GM23338 (cell line): ENCODE results near the gene CTXN3. TPM values are rescaled to one million over a fixed set of nuclear protein-coding genes. Genes with fewer than 3 reads are reported as not detected.
A peak's percentile ranks its signal among the peaks of the same experiment; 100 is the strongest.

Source experiments
- ATAC-seq: fragments of 200-7000 bp; cut with Tn5 transposase; 3 replicates; pipeline ENCODE4 v1.9.1; 2020
- DNase-seq: peaks from one replicate; pipeline ENCODE4 v3.0.0-alpha.2; 2015; ENCODE audit warnings: low spot score
- H2AFZ ChIP-seq: fragments of 200-600 bp; sonication (generic); 2 replicates; pipeline ENCODE4 v1.8.0; 2016; ENCODE audit warnings: antibody characterized with exemption, mild to moderate bottlenecking, moderate library complexity
- H3F3A ChIP-seq: fragments of 200-600 bp; sonication (generic); replicated peaks from 2 replicates; pipeline ENCODE4 v1.8.0; 2017; ENCODE audit warnings: antibody characterized with exemption, mixed run types, low read depth
- H3K27ac ChIP-seq: fragments of 200-600 bp; sonication (generic); 2 replicates; pipeline ENCODE4 v1.6.1; 2016; ENCODE audit warnings: low read depth
- H3K27me3 ChIP-seq: fragments of 200-600 bp; sonication (generic); 2 replicates; pipeline ENCODE4 v1.8.0; 2016; ENCODE audit warnings: mild to moderate bottlenecking, mixed run types, moderate library complexity; ENCODE audit not compliant: insufficient read depth
- H3K36me3 ChIP-seq: fragments of 200-600 bp; sonication (generic); 2 replicates; pipeline ENCODE4 v1.8.0; 2016; ENCODE audit warnings: mild to moderate bottlenecking; ENCODE audit not compliant: insufficient read depth
- H3K4me1 ChIP-seq: fragments of 200-600 bp; sonication (generic); 2 replicates; pipeline ENCODE4 v1.8.0; 2016; ENCODE audit warnings: mild to moderate bottlenecking, moderate library complexity; ENCODE audit not compliant: insufficient read depth
- H3K4me2 ChIP-seq: fragments of 200-600 bp; sonication (generic); 2 replicates; pipeline ENCODE4 v1.7.1; 2017; ENCODE audit warnings: mixed run types
- H3K4me3 ChIP-seq: fragments of 200-600 bp; sonication (generic); 2 replicates; pipeline ENCODE4 v1.6.1; 2016; ENCODE audit warnings: mixed run types
- H3K79me2 ChIP-seq: fragments of 200-600 bp; sonication (generic); replicated peaks from 2 replicates; pipeline ENCODE4 v1.8.0; 2017; ENCODE audit warnings: mild to moderate bottlenecking; ENCODE audit not compliant: insufficient read depth
- H3K9me2 ChIP-seq: fragments of 200-600 bp; sonication (generic); 2 replicates; pipeline ENCODE4 v1.8.0; 2017; ENCODE audit not compliant: insufficient read depth
- H4K20me1 ChIP-seq: fragments of 200-600 bp; sonication (generic); replicated peaks from 2 replicates; pipeline ENCODE4 v1.8.0; 2017; ENCODE audit warnings: mild to moderate bottlenecking; ENCODE audit not compliant: insufficient read depth
- H3K27ac Mint-ChIP-seq: 2 replicates; pipeline ENCODE4 v1.8.0; 2020; ENCODE audit warnings: inconsistent platforms, mild to moderate bottlenecking, moderate library complexity, mixed read lengths
- H3K27me3 Mint-ChIP-seq: 3 replicates; pipeline ENCODE4 v1.8.0; 2022; ENCODE audit warnings: low read depth, mild to moderate bottlenecking, moderate library complexity, mixed read lengths, inconsistent platforms; ENCODE audit not compliant: insufficient read depth, poor library complexity
- H3K36me3 Mint-ChIP-seq: 3 replicates; pipeline ENCODE4 v1.8.0; 2021; ENCODE audit warnings: low read depth, mild to moderate bottlenecking, inconsistent platforms, moderate library complexity, mixed read lengths
- H3K4me1 Mint-ChIP-seq: 3 replicates; pipeline ENCODE4 v1.8.0; 2020; ENCODE audit warnings: mild to moderate bottlenecking, inconsistent platforms, mixed read lengths
- H3K4me3 Mint-ChIP-seq: 3 replicates; pipeline ENCODE4 v1.8.0; 2021; ENCODE audit warnings: moderate library complexity, mild to moderate bottlenecking, inconsistent platforms, mixed read lengths
- H3K9me3 Mint-ChIP-seq: 3 replicates; pipeline ENCODE4 v1.8.0; 2020; ENCODE audit warnings: moderate library complexity, mild to moderate bottlenecking, inconsistent platforms, mixed read lengths
- CREB1 ChIP-seq: fragments of 250-450 bp; sonication (Bioruptor Pico); IDR thresholded peaks from 2 replicates; pipeline ENCODE4 v1.5.0; 2020; ENCODE audit warnings: low read depth, mild to moderate bottlenecking, moderate library complexity
- CTCF ChIP-seq, 2 experiments: fragments of 200-600 bp in 1 of 2; sonication (generic) in 1 of 2; conservative IDR thresholded peaks; 2 replicates each; pipeline versions ENCODE4 v1.5.1 to v1.6.1; 2016 to 2017; ENCODE audit warnings: antibody characterized with exemption in 2 of 2, low read depth in 2 of 2, mild to moderate bottlenecking in 2 of 2, moderate library complexity in 1 of 2
- EZH2phosphoT487 ChIP-seq: fragments of 200-600 bp; sonication (generic); IDR thresholded peaks from one replicate; pipeline ENCODE4 v1.8.1; 2018; ENCODE audit warnings: antibody characterized with exemption; ENCODE audit not compliant: unreplicated experiment
- POLR2AphosphoS5 ChIP-seq: IDR thresholded peaks from 2 replicates; pipeline ENCODE4 v1.6.1; 2016; ENCODE audit warnings: antibody characterized with exemption, low read depth
- REST ChIP-seq: IDR thresholded peaks from one replicate; pipeline ENCODE4 v1.6.1; 2018; ENCODE audit warnings: antibody characterized with exemption; ENCODE audit not compliant: unreplicated experiment
- STAT1 ChIP-seq: IDR thresholded peaks from one replicate; pipeline ENCODE4 v1.6.1; 2016; ENCODE audit warnings: antibody characterized with exemption; ENCODE audit not compliant: unreplicated experiment
- ZNF331 ChIP-seq: fragments of 250-450 bp; sonication (Bioruptor Pico); IDR thresholded peaks from 2 replicates; pipeline ENCODE4 v1.5.0; 2020; ENCODE audit warnings: low read depth, mild to moderate bottlenecking, moderate library complexity
- ZNF462 ChIP-seq: fragments of 250-450 bp; sonication (Bioruptor Pico); IDR thresholded peaks from 2 replicates; pipeline ENCODE4 v1.5.0; 2020; ENCODE audit warnings: mild to moderate bottlenecking, moderate library complexity
- polyA plus RNA-seq: library from polyadenylated mRNA; unstranded; fragments of >200 nt; fragmentation: Nextera tagmentation; extraction: Ambion mirVana; gene quantifications from 2 replicates; pipeline ENCODE4 v1.2.1, GENCODE V29; 2016
- total RNA-seq: library from RNA; depleted of rRNA; stranded (reverse); fragments of >200 nt; shearing (Covaris generic); gene quantifications from 2 replicates; pipeline ENCODE4 v1.2.3, GENCODE V29; 2014

Gene CTXN3
- total and polyA plus RNA-seq, 2 experiments from 2014 or later = not detected

GRCh38 chr5:127702926-127703561, 54.2 kb downstream of the CTXN3 start, which contains the start of gene CCDC192:
CCDC192 (plus strand) TSS chr5:127703391; CDS start chr5:127703446, 55 bp downstream.
- Mint-ChIP-seq H3K27ac (no peak within 1 kb of the TSS; the same call in 1 of the 2 replicates), H3K27me3 (no peaks in the 10 kb centered on the region), H3K9me3 (no peaks in the 10 kb centered on the region), H3K4me3 (no peak within 1 kb of the TSS), H3K4me1 (peaks cover 10% of the 10 kb centered on the region), H3K36me3 (no peaks in the 10 kb centered on the region)
- Histone ChIP-seq H3K27ac (no peak within 1 kb of the TSS), H3F3A (no peaks in the 10 kb centered on the region), H3K9me2 (0 out of 2 replicates have a peak, but pooled peaks cover 5% of the 10 kb centered on the region), H3K36me3 (no peaks in the 10 kb centered on the region), H2AFZ (peak within 1 kb of the TSS; percentile 30; the same call in 1 of the 2 replicates), H3K4me2 (no peak within 1 kb of the TSS), H3K4me3 (no peak within 1 kb of the TSS), H4K20me1 (no peaks in the 10 kb centered on the region), H3K27me3 (no peaks in the 10 kb centered on the region), H3K4me1 (peaks cover 11% of the 10 kb centered on the region; the same call in 1 of the 2 replicates), H3K79me2 (no peaks in the 10 kb centered on the region)
- no peak for TF ChIP-seq ZNF462 (CRISPR knock-in tag)
- no peak for TF ChIP-seq STAT1
- TF ChIP-seq ZNF331 (CRISPR knock-in tag) = no peak
- no peak for TF ChIP-seq REST
- TF ChIP-seq EZH2phosphoT487 = no peak
- no peak for TF ChIP-seq POLR2AphosphoS5
- no peak for TF ChIP-seq CTCF (conservative IDR thresholded peaks at IDR 0.05; ENCODE audit: low read depth in 2 of 2)
- TF ChIP-seq CREB1 (CRISPR knock-in tag) = no peak
- ATAC-seq (peak; percentile 44; the same call in 2 of the 3 replicates), DNase-seq (peak; percentile 49)
